Effector CD8-positive, alpha-beta T cell (primary cell): ENCODE measurements around the gene PRTN3.
"Not testable (repeated sequence)": the region's sequence is repeated elsewhere in the genome, so short reads cannot be mapped to it uniquely, and the experiment has no call there.

Experiments
- DNase-seq: peaks from one replicate; lab custom pipeline; 2025; lab: John Stamatoyannopoulos, UW

Gene PRTN3

DNA sequence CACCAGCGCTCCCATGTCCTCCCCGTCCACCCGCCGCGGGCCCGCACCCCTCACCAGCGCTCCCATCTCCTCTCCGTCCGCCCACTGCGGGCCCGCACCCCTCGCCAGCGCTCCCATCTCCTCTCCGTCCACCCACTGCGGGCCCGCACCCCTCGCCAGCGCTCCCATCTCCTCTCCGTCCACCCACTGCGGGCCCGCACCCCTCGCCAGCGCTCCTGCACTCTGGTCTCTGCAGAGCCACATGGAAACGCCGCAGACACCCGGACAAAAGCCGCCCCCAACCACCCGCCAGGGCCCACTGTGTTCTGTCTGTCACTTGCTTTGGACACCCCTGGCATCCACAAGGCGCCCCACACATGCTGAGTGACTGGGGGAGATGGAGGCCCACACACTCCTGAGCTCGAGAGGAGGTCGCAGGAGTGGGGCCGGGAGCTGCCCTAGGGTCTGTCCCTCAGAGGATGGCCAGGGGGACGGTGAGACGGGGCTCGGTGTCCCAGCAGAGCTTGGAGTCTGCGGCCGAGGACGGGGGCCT lies 26.0 kb downstream of the PRTN3 start:
- no peak for DNase-seq

DNA sequence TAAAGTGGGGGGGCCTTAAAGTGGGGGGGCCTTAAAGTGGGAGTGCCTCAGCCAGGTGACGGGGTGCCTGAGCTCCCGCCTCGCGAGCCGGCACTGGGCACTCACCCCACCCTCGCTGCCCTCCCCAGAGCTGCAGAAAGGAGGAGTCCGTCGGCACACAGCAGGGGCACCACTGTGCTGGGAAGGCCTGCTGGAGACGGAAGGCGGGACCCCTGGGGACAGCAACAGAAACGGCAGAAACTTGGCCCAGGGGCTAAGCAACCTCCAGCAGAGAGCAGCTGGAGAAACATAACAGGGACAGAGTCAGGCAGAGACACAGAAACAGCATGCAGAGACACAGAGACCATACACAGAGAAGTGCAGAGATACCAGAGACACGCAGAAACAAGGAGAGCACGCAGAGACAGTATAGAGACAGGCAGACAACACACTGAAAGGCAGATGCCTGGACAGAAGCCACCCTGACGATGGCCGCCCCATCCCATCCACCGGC lies 26.5 kb downstream of the PRTN3 start:
- DNase-seq = no peak

DNA sequence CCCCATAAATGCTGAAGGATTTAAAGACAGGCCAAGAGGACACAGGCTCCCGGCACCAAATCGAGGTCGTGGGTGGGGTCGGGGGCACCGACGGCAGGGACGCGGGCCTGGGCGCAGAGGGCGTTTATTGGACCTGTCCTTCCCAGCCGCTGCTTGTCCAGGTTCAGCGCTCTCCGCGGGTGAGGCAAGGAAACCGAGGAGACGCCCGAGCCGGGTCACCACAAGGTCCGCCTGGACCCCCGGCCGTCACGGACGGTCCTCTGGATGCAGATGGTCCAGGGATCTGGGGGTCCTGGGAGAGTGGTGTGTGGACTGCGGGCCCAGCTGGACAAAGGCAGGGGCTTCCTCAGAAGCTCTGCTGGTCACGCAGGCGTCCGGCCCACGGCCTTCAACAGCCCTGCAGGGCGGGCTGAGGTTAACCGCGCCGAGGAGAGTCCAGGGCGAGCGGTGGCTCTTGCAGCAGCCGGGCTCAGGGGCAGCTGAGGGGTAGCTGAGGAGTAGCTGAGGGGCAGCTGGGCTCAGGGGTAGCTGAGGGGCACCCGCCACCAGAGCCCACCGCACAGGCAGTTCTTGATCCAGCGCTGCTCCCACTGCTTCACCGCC lies 27.2 kb downstream of the PRTN3 start:
- DNase-seq = no peak

DNA sequence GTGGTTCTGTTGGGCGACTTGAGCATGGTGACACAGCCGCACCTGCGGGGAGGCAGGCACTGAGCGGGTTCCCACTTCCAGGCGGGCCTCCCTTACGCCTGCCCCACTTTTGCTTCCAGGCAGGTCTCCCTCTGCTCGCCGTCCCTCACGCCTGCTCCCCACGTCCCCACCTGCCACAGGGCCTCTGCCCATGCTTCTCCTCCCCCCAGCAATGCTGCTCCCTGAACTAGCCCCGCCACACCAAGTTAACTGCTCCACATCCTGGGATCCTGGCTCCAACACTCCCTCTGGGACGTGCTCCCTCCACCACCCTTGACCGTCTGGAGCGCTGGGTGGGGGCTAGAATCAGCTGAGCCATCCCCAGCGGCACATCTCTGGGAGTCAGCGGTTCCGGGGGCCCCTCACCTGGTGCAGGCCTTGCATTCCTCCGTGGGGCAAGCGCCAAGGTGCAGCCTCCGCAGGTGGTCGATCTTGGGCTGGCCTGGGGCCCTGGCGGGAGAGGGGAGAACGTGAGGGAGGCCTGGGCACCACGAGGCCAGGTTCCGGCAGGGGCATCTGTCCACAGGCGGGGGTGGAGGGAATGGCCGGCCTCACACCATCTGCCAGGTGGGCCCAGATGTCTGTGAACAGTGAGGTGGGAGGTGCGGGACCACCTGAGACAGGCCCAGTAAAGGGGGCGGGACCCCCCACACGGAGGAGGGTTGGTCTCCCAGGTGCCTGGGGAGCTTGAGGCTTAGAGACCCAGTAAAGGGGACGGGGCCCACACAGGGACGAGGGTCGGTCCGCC lies 27.9 kb downstream of the PRTN3 start:
- no peak for DNase-seq

DNA sequence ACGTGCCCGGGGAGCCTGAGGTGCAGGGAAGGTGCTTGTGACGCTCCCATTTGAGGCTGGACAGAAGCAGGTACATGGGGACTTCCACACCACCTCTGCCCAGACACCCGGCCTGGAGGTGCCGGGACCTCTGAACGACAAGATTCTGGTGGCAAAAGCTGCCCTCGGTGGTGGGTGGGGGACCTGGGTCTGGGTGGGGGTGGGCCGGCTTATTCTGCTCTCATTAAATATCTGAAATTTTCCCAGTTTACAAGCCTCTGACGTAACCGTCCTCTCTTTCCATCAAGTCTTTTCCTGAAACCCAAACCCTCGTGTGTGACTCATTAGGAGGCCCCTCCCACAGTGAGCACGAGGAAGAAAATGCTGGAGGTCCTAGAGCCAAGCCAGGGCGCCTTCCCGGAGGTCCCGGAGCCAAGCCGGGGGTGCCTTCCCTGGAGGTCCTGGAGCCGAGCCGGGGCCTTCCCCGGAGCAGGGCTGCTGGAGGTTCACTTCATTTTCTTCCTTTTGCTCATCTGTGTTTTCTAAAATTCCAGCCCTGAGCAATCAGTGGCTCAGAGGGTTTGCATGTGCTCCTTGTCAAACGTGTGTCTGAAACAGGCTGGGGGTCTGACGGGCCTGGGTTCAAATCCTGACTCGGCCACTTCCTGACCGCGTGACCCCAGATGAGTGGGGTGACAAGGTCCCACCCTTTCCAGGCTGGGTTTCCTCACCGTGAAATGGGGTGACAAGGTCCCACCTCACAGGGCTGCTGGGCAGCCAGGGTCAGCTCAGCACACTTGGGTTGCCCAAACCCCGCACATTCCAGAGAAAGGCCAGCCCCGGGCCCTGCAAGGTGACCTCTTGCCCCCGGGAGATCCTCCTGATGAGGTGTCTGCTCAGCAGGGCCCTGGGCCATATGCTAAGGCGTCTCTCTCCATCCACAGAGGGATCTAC lies 28.7 kb downstream of the PRTN3 start:
- no peak for DNase-seq

DNA sequence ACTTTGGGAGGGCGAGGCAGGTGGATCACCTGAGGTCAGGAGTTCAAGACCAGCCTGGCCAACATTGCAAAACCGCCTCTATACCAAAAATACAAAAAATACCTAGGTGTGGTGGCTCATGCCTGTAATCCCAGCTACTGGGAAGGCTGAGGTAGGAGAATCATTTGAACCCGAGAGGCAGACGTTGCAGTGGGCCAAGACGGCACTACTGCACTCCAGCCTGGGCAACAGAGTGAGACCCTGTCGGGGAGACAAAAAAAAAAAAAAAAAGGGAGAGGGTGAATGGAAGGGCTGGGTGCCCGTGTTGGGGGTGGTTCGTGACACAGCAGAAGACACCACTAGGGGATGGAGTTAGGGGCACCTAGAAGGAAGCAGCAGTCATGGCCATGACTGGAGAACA lies 29.5 kb downstream of the PRTN3 start:
- no peak for DNase-seq

DNA sequence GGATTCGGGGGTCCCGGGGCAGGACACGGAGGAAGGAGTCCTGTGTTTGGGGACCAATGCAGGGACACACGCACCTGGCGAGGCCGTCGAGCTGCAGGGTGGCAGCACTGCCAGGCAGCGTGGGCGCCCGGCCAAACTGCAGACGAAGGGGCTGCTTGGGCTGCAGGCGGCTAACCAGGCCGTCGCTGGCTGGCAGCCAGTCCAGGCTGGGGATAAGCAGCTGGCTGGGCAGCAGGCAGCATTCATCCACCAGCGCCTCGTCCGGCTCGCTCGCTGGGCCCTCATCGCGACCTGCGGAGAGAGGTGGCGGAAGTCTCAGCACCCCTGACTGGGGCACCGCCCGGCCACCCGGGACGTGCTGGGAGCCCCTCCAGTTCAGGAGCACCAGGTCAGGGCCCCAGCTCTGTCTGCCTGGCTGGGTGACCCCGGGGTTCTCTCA lies 30.2 kb downstream of the PRTN3 start:
- no peak for DNase-seq

DNA sequence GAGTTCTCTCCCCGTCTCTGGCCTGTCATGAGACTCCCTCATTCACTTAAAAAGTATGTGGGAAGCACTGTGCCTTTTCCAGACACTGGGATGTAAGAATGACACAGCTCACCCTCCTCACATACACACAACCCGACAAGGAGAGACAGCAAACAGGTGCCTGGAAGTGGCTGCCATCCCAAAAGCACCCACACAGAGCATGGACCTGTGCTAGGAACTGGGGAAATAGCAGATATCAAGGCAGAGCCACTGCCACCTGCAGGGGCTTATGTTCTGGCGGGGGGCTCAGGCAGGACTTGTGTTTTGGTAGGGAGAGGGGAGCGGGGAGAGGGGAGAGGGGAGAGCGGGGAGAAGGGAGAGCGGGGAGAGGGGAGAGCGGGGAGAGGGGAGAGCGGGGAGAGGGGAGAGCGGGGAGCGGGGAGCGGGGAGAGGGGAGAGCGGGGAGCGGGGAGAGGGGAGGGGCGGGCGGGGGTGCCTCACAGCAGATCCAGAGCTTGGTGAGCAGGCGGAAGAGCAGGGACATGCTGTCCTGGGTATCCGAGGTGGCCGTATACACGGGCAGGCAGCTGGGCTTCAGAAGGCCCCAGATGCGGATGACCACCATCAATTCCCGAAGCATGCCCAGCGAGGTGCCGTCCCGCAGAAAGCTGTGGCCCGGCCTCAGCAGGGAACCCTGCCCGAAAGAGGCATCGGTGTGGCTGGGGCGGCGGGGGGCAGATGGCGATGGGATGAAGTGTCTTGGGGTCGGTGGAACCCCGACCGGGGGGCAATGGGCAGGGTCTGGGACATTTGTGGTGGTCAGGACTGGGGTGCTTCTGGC lies 30.9 kb downstream of the PRTN3 start:
- DNase-seq = no peak

DNA sequence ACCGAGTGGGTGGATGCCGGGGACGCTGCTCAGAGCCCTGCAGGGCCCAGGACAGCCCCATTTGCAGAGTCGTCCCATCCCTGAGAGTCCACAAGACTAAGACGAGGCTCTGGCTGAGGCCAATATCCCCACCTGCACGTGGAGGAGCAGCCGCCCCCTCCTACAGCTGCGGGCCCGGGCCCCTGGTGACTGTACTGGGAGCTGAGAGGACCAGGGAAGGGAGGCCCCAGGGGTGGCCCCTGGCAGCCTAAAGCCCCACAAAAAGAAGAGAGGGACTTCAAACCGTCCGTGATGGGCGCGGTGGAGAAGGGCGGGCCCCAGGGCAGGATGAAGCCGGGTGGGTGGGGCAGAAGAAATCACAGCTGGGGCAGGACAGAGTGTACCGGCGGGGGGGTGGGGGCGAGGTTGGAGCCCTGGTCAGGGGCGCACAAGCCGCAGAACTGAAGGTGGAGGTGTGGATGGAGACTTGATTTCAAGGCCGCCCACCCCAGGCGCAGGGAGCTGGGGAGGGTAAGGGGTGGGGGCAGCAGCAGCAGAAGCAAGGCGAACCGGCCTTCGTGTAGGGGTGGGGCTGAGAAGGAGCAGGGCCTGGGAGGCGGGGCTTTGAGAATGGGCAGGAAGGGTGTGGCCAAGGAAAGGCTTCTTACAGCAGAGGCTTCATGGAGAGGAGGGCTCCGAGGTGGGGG lies 31.6 kb downstream of the PRTN3 start:
- peak; percentile 65 for DNase-seq

DNA sequence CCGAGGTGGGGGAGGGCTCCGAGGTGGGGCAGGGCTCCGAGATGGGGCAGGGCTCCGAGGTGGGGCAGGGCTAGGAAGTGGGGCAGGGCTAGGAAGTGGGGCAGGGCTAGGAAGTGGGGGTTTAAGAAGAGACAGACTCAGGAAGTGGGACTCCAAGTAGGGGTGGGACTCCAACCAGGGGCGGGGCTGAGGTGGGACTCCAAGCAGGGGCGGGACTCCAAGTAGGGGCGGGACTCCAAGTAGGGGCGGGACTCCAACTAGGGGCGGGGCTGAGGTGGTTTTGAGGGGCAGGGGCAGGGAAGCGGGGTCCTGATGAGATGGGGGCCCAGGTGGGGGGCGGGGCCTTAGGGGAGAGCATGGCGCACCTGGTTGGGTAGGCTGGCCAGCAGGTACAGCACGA lies 32.3 kb downstream of the PRTN3 start:
- DNase-seq = peak; percentile 64

DNA sequence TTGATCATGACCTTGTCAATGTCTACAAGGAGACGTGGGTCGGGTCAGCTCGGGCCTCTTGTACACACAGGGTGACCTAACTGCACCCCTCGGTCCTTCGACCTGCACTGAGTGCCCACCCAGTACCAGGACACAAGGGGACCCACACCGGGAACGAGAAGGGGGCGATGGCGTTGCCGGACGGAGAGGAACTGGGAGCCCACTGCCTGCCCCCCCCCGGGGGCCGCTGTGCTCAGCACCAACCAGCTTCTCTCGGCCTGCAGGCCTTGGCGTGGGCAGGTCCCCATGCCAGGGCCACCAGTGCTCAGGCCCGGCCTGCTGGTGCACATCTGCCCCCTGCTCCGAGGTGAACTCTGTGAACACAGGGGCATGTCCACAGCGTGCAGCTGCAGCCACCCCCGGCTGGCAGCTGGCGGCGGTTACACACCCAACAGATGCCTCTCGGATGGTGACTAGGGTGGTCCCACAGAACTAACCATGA lies 32.8 kb downstream of the PRTN3 start:
- no peak for DNase-seq

DNA sequence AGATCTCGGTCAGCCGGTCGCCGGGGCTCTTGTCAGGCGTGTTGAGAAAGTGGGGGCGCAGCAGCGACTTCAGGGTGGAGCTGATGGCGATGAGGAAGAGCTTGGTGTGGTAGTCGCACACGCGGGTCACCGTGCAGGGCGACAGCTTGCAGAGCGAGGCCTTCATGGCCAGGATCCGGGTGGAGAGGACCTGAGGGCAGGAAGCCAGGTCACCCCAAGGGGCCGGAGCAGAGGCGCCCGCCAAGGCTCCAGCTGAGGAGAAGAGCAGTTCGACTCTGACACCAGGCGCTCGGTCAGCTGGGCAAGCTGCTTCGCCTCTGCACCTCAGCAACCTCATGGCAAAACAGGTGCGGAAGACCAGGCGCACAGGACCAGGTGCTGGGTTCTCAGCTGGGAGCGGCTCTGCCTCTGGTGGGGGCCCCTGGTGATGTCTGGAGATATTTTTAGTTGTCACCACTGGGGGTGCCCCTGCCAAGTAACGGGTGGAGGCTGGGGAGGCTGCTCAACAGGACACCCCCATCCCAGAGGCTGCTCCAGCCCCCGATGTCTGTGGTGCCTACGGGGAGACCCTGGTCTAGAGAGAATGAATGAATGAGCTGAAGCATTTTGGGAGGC lies 34.6 kb downstream of the PRTN3 start:
- no peak for DNase-seq

DNA sequence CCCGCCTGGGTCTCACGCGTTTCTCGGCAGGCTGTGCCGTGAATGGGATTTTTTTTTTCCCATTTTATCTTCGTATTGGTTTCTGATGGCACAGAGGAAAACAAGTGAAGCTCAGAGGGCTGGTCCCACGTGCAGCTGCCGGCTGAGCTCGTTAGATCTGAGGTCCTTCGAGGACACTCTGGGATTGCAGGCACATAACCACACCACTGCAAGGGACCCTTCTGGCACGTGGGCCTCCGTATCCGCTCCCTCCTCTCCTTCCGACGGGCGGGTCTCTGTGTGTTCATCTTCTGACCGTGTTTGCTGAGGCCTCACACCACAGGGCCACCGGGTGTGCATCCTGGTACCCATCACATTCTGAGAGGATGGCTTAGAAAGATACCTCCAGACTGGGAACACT lies 35.3 kb downstream of the PRTN3 start:
- DNase-seq = no peak

DNA sequence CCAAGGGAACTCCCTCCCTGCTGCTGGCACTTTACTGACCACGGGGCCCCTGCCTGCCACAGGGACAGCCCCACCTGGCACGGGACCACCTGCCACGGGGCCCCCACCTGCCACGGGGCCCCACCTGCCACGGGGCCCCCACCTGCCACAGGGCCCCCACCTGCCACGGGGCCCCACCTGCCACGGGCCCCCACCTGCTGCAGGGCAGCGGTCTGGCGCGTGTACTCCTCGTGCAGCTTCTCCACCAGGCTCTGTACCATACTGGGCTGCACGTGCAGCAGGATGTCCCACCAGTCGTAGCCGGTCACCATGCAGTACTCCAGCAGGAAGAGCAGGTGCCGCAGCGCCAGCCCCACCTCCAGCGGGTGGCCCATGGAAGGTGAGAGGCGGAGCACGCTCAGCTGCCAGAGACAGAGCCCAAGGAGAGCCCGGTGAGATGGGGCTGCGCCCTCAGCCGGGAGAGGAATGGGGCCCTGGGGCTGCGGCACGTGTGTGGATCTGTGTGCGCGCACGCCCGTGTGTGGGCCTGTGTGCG lies 36.0 kb downstream of the PRTN3 start:
- DNase-seq = no peak

DNA sequence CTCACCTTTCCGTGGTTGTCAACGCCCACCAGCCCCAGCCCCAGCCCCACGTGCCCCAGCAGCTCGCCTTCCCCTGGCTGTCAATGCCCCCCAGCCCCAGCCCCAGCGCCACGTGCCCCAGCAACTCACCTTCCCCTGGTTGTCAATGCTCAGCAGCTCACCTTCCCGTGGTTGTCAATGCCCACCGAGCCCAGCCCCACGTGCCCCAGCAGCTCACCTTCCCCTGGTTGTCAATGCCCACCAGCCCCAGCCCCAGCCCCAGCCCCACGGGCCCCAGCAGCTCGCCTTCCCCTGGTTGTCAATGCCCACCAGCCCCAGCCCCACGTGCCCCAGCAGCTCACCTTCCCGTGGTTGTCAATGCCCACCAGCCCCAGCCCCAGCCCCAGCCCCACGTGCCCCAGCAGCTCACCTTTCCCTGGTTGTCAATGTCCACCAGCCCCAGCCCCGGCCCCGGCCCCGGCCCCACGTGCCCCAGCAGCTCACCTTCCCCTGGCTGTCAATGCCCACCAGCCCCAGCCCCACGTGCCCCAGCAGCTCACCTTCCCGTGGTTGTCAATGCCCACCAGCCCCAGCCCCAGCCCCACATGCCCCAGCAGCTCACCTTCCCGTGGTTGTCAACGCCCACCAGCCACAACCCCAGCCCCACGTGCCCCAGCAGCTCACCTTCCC lies 37.3 kb downstream of the PRTN3 start:
- not testable (repeated sequence) for DNase-seq

DNA sequence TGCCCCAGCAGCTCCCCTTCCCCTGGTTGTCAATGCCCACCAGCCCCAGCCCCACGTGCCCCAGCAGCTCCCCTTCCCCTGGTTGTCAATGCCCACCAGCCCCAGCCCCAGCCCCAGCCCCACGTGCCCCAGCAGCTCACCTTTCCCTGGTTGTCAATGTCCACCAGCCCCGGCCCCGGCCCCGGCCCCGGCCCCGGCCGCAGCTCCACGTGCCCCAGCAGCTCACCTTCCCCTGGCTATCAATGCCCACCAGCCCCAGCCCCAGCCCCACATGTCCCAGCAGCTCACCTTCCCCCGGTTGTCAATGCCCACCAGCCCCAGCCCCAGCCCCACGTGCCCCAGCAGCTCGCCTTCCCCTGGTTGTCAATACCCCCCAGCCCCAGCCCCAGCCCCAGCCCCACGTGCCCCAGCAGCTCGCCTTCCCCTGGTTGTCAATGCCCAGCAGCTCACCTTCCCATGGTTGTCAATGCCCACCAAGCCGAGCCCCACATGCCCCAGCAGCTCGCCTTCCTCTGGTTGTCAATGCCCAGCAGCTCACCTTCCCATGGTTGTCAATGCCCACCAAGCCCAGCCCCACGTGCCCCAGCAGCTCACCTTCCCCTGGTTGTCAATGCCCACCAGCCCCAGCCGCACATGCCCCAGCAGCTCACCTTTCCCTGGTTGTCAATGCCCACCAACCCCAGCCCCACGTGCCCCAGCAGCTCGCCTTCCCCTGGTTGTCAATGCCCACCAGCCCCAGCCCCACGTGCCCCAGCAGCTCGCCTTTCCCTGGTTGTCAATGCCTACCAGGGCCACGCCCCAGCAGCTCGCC lies 38.2 kb downstream of the PRTN3 start:
- DNase-seq = not testable (repeated sequence)

DNA sequence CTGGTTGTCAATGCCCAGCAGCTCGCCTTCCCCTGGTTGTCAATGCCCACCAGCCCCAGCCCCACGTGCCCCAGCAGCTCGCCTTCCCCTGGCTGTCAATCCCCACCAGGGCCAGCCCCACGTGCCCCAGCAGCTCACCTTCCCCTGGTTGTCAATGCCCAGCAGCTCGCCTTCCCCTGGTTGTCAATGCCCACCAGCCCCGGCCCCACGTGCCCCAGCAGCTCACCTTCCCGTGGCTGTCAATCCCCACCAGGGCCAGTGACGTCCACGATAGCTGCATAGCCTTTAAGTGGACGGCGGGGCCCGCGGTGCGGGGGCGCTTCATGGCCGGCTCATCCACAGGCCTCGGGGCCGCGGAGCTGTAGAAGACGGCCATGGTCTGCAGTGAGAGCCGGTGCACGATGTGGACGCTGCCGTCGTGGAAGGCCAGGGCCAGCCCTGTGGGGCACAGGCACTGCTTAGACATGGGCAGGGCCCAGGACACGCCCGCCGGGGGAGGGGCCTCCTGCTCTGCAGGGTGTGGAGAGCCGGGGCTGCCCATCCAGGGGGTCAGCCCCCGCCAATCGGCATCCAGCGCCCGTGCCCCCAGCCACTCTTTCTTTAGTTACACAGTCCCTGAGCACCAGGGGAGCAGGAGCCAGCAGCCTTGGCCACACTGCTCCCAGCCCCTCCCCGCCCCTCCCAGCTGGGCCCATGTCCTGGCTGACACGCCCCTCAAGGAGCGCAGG lies 39.1 kb downstream of the PRTN3 start:
- DNase-seq = no peak
